SHP77 (cell line): ENCODE measurements around the gene B4GALT5.
"Not testable (repeated sequence)": the region's sequence is repeated elsewhere in the genome, so short reads cannot be mapped to it uniquely, and the experiment has no call there.

Experiments
- DNase-seq, 2 experiments: peaks; one replicate each; lab custom pipeline; 2025; lab: John Stamatoyannopoulos, UW

The B4GALT5 gene

DNA sequence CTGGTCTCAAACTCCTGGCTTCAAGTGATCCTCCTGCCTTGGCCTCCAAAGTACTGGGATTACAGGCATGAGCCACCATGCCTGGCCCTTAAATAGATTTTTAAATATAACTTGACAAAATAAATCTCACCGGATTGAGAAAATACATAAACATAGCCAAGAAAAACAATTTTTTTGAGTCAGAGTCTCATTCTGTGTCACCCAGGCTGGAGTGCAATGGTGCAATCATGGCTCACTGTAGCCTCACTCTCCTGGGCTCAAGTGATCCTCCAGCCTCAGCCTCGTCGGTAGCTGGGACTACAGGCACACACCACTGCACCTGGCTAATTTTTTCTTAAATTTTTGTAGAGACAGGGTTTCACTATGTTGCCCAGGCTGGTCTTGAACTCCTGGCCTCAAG, 85.4 kb downstream of the B4GALT5 start:
- DNase-seq = not testable (repeated sequence)

DNA sequence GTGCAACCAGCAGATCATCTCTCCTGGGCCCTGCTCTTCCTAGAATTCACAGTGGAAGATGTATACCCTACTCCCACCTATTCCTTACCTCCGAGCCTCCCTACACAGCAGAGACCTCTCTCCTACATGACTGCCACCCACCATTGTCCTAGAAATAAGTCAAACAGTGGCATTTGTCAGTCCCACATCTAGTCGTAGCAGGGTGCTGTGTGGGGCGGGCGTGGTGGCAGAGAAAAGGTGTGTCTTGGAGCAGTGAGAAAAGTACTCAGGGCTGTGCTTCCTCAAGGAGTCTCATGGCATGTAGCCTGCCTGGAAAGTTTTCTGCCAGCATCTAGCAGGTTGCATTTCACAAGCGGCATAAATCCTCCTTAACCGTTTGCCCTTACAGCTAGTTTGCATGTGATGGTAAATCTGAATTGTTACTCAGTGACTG, 86.3 kb downstream of the B4GALT5 start:
- DNase-seq = no peak

DNA sequence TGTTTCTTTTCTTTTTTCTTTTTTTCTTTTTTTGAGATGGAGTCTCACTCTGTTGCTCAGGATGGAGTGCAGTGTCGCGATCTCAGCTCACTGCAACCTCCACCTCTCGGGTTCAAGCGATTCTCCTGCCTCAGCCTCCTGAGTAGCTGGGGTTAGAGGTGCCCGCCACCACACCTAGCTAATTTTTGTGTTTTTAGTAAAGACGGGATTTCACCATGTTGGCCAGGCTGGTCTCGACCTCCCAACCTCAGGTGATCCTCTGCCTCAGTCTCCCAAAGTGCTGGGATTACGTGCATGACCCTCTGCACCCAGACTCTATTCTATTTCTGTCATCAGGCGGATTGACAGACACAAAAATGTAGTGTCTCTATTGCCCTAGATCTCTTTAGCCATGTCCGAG, 88.7 kb downstream of the B4GALT5 start:
- not testable (repeated sequence) for DNase-seq

DNA sequence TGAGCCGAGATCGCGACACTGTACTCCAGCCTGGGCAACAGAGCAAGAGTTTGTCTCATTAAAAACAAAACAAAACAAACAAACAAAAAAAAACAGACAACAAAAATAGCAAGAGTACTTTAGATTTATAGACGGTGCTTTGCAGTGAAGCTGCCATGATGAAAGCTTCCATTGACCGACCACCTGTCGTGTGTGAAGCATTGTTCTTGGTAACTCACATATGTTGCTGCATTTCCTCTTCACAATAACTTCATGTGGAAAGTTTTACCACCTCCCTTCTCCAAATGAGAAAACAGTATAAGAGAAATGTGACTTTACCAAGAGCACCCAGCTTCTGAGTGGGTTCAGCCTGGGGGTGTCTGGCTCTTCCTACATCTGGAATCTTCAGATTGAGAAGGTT, 89.4 kb downstream of the B4GALT5 start:
- no peak for DNase-seq

DNA sequence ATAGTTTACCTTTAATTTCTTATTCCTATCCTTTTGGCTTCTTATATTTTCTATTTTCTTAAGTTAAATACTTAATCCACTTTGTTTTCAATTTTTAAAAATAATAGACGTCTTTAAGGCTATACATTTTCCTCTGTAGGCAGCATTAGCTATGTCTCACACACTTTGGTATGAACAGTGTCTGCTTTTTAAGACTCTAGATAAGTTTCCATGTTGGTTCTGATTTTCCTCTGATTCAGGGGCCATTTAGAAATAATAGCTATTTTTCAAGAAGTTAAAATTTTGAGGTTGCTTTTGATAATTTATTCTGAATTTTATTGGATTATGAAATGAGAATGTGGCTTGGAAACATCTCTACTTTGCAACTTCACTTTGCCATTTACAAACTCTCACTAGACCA, 91.4 kb downstream of the B4GALT5 start:
- DNase-seq = no peak

DNA sequence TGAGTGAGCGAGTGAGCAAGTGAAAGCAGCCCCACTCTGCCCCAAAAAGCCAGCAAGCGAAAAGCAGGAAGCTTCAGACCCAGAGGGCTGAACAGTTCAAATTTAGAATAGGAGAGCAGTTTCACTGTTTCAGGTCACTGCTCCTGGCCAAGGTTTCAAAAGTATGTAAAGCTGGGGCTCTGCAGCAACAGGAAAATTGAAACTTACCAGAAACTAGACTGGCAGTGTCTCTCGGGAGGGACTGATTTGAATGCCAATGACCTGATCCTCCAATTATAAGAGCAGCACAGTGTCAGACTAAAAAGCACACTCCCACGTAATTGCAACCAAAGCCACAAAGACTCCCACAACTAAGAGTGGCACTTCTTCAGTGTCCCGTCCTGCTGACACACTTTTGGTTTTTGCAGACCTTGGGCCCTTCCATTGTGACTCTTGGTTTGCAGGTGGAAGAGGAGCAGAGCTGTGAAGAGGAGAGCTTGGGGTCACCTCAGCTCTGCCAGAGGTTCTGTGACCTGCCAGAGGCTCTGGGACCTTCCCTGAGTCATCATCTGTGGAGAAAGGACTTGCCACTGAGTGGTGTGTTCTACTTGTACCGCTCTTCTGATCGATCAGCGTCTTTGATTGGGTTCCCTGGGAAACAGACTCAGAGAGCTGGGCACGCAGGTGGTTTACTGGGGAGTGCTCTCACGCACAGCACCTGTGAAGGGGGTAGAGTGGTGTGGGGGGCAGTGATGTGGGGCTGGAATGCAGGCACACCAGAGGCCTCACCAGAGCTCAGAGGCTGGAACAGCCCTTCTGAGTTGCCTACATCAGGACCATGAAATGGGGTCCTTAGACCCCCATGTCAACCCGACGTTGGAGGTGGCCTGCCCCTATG, 93.1 kb downstream of the B4GALT5 start:
- DNase-seq = no peak

DNA sequence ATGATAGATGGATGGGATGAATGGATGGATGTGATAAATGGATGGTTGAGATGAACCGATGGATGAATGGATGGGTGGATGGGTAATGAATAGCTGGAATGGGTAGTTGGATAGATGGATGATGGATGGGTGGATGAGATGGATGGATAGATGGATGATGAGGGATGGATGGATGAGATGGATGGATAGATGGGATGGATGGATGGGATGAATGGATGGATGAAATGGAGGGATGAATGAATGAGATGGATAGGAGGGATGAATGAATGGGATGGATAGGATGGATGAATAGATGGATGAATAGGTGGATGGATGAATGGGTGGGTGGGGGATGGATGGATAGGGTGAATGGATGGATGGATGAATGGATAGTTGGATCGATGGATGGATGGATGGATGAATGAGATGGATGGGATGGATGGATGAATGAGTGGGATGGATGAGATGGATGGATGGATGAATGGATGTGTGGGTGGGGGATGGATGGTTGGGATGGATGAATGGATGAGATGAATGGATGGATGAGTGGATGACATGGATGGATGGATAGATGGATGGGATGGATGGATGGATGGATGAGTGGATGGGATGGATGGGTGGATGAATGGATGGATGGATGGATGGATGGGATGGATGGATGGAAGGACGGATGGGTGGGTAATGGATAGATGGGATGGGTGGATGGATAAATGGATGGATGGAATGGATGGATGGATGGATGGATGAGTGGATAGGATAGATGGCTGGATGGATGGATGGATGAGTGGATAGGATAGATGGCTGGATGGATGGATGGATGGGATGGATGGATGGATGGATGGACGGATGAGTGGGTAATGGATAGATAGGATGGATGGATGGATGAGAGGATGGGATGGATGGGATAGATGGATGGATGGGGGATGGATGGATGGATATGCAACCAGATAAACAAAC, 94.3 kb downstream of the B4GALT5 start:
- no peak for DNase-seq

DNA sequence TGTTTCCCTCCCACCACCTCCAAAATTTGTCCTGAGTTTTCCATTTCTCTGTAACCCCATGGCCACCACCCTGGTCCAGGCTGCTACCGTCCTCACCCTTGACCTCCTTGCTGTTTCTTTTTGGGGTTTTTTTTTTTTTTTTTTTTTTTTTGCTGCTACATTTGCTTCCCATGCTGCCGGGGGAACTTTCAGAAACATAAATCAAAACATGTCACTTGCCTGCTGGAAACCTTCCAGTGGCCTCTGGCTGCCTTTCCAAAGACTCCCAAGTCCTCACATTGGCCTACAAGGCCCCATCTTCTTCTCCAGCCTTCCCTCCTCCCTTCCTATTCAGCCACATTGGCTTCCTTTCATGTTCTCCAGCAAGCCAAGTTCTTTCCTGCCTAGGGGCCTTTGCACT, 95.4 kb downstream of the B4GALT5 start:
- no peak for DNase-seq

DNA sequence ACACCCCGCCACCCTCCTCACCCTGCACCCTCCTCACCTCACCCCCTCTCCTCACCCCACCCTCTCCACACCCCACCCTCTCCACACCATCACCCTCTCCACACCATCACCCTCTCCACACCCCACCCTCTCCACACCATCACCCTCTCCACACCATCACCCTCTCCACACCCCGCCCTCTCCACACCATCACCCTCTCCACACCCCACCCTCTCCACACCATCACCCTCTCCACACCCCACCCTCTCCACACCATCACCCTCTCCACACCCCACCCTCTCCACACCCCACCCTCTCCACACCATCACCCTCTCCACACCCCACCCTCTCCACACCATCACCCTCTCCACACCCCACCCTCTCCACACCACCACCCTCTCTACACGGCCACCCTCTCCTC, 96.3 kb downstream of the B4GALT5 start:
- not testable (repeated sequence) for DNase-seq

DNA sequence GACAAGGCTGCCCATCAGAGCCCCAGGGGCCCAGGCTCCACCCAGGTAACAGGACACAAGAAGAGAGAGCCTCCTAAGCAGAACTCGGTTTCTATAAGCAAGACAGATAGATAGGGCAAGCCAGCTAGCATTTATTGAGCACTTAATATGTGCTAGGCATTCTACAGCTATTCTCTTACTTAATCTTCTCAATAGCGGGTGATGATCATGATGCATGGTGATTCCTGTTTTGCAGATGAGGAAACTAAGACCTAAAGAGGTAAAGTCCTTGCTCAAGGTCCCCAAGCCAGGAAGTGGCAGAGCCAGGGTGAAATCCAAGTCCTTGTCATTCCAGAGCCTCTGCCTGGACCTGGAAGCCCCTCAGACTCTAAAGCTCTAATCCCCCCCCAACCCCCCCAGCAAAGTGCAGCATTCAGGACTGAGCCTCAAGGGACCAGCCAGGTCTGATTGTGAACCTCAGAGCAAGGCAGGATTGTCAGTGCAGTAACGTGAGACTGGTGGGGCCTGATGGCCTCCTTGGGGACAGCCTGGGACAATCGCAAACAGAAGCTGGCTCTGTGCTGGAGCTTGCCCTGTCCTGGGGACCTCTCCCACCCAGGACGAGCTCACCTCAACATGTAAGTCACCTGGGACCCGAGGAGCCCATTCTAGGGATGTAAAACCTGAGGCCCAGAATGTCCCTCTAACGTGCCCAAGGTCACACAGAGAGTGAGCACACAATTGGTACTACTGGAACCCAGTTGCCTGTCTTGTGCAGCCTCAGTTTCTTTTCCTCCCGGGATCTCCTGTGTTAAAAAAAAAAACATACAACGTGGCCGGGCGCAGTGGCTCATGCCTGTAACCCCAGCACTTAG, 97.3 kb downstream of the B4GALT5 start:
- no peak for DNase-seq

DNA sequence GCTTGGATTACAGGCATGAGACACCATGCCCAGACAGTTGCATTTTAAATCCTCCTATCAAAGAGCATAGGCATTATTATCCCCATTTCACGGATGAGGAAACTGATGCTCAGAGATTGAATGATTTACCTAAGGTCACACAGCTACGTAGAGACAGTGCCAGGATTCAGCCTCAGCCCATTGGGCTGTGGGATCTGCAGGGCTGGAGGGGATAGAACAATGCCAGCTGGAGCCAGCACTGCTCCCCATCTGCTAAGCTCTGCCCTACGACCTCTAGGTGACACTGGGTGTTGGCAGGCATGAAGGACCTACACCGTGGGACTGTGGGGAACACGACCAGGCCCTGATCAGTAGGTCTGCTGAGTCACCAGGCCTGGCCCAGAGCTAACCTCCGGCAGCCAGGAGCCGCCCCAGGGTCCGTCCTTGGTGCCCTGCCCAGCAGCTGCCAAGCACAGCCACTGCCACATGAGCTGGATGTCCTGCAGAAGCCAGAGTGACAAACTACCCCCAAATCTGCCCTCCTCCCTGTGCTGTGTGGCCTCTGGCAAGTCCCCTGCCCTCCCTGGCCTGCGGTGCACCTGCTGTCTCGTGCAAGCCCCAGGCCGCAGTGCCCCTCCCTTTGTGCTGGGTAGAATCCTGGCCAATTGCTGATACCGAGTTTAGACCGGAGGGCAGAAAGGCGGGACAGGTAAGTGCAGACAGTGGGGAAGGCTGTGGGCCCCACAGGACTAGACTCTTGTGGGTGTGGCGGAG, 98.1 kb downstream of the B4GALT5 start:
- peak in 1 of 2 experiments; percentile 36 for DNase-seq

DNA sequence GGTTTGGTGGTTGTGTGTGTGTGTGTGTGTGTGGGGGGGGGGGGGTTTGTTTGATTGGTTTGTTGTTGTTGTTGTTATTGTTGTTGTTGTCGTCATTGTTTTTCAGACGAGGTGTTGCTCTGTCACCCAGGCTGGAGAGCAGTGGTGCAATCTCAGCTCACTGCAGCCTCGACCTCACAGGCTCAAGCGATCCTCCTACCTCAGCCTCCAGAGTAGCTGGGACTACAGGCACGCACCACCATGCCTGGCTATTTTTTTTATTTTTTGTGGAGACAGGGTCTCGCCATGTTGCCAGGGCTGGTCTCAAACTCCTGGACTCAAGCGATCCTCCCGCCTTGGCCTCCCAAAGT, 98.7 kb downstream of the B4GALT5 start:
- not testable (repeated sequence) for DNase-seq

DNA sequence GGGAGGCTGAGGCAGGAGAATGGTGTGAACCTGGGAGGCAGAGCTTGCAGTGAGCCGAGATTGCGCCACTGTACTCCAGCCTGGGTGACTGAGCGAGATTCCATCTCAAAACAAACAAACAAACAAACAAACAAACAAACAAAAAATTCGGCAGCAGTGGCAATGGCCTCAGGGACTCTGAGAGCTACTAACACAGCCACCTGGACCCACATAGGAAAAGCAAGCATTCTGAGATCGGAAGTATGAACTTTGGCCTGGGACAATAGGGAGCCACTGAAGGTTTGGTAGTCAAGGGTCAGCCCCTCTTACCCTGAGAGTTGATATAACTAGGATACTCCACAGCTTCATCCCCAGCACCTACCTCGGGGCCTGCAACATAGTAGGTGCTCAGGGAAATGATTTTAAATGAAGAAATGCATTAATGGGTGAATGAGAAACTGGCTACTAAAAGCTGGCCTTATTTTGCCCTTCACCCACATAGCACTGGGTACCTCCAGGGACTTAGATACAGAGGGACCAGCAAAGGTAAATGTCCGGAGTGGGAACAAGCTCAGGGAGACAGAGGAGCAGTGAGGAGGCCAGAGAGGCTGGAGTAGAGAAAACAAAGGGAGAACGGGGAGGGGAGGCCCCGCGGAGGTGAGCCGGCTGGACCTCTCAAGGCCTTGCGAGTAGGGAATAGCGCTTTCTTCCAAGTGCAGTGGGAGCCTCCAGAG, 99.2 kb downstream of the B4GALT5 start:
- no peak for DNase-seq

DNA sequence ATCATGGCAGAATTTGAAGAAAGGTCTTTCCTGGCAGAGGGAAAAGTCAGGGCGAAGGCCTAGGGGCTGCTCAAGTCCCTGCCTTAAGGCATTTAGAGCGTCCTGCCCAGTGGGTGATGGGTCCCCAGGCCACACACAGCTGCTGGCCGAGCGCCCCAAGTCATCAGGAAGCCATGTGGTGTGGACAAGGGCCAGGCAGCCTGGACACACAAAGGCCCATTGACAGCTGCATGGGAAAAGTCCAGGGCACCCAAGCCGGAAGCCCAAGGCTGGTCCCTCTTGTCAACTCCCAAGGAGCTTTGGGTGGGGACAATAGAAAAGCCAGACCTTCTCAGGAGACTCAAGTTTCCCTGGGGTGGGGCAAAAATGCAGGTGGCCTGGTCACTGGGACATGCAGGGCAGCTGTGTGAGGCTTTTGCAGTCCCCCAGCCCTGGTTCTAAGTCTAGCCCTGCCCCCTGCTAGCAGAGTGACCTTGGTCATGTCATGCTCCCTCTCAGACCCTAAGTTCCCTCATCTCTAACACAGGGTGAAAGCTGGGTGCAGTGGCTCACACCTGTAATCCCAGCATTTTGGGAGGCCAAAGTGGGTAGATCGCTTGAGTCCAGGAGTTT, 101.4 kb downstream of the B4GALT5 start:
- DNase-seq = no peak

DNA sequence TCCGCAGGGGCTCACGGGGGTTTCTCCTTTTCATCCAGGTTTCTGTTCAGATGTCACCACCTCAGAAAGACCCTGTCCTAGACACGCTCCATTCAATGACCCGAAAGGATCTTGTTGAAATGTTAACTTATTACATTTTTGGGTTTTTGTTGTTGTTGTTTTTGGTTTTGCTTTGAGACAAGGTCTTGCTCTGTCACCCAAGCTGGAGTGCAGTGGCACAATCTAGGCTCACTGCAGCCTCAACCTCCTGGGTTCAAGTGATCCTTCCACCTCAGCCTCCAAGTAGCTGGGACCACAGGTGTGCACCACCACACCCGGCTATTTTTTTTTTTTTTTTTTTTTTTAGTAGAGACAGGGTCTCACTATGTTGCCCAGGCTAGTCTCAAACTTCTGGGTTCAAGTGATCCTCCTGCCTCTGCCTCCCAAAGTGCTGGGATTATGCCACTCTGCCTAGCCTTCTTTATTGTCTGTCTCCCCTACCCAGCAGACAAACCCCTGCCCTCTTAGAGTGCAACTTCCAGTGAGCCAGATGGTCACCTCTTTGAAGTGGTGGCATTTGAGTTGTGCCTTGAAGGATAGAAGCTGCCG, 102.0 kb downstream of the B4GALT5 start:
- not testable (repeated sequence) for DNase-seq

DNA sequence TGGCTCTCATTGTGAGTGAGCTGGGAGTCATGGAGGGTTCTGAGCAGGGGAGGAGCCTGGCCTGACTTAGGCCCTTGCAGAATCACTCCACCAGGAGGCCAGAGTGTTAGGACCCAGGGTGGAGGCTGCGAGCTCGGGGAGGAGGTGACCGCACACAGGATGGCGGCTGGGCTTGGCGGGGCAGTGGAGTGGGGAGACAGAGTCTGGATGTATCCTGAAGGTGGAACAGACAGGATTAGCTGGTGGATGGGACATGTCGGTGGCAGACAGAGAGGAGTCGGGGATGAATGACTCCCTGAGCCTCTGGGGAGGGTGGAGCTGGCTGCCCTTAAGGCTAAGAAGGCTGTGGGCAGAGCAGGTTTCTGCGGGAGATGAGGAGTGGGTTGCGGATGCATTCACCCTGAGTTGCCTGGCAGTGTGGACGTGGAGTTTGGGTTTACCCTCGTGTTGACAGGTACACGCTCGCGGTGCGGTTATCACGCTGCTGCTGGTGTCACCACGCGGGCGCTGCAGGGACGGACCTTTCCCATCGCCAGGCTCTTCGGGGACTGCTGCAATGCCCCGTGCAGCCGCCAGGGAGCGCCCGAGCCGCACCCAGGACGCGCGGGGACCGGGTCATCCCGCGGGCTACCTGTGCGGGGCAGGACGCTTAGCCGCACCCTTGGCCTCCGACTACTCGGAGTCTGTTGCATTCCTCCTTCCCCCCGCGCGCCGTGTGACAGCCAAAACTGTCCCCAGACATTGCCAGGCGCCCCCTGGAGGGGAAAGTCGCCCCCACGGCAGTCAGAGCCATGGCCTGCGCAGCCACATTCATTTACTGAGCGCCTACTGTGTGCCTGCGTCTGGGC, 102.8 kb downstream of the B4GALT5 start:
- peak; percentile 55 to 80 for DNase-seq

DNA sequence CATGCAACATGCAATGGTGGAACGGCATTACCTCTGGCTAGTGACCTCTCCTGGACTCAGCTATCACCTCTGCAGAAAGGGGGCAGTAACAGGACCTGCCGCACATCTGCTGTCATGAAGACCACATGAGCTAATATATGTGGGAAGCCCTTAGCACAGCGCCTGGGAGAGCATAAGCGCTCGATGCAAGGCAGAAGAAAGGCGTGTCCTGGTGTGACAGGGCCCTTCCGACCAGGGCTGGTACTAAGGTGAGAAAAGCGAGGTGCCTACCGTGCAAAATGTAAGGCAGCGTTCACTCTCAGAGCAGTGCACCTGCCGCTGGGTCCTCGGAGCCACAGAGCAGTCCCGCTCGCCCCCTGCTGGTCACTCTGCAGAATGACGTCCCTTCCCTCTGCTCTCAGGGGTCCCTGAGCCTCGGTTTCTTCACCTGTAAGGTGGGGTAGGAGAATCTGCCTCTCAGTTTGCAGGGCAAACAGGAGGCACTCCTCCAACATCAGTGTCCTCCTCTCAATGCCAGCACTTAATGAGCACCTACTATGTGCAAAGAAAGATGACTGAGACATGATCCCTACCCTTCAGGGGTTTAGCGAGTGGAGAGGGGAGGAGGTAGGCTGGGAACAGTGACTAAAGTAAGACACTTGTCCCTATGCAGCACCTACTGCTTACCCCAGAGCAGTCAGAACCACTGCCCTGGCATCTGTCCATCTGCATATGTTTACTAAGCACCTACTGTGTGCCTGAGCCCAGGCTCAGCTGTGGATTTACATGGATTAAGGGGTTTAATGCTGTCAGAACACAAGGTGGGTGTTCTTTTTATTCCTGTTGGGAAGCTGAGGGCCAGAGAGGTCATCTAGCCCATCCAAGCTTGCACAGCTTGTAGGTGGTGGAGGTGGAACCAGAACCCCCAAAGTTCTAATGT, 104.7 kb downstream of the B4GALT5 start:
- peak; percentile 58 to 75 for DNase-seq

DNA sequence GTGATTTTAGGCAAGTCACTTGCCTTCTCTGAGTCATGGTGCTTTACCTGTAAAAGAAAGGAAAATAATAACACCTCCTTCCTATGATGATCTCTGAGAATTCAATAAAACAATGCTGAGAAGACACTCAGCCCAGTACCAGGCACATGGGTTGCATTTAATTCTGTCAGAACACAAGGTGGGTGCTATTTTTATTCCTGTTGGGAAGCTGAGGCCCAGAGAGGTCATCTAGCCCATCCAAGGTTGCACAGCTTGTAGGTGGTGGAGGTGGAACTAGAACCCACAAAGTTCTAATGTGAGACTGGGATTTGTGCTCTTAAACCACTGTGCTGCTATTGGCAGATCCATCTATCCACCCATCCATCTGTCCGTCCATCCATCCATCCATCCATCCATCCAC, 106.1 kb downstream of the B4GALT5 start:
- DNase-seq = no peak
